Activated T-helper 1 cell treated with anti-CD3 and anti-CD28 coated beads, Interleukin-12 subunit alpha, Interleukin-12 subunit beta, Interleukin-2, Interleukin-4 antibody, amounts not matched to agents 30 ng/mL and 10 ng/mL and 1 ng/mL, durations not matched to agents 14 hours and 24 hours and 36 hours (primary cell): ENCODE measurements around the gene GOLIM4. TPM values are rescaled to one million over a fixed set of nuclear protein-coding genes. Genes with fewer than 3 reads are reported as not detected.

Experiments
- DNase-seq: peaks from one replicate; pipeline ENCODE4 v3.0.0; 2021; ENCODE audit warnings: low spot score
- H3K27ac Mint-ChIP-seq: one replicate; pipeline ENCODE4 v1.8.0; 2021; ENCODE audit warnings: mild to moderate bottlenecking, mixed read lengths
- H3K27me3 Mint-ChIP-seq: one replicate; pipeline ENCODE4 v1.8.0; 2022; ENCODE audit warnings: mild to moderate bottlenecking, moderate library complexity, mixed read lengths; ENCODE audit not compliant: insufficient read depth
- H3K36me3 Mint-ChIP-seq: one replicate; pipeline ENCODE4 v1.8.0; 2021; ENCODE audit warnings: low read depth, mixed read lengths
- H3K4me1 Mint-ChIP-seq: one replicate; pipeline ENCODE4 v1.8.0; 2021; ENCODE audit warnings: low read depth, mixed read lengths
- H3K4me3 Mint-ChIP-seq: one replicate; pipeline ENCODE4 v1.8.0; 2021; ENCODE audit warnings: mild to moderate bottlenecking, moderate library complexity, mixed read lengths
- H3K9me3 Mint-ChIP-seq: one replicate; pipeline ENCODE4 v1.8.0; 2021; ENCODE audit warnings: mixed read lengths
- intact Hi-C: fragments of 100-400 bp; cut with micrococcal nuclease; formaldehyde crosslinking; loops from one replicate; pipeline ENCODE4 v1.15.1; 2024
- total RNA-seq: library from RNA; stranded (reverse); gene quantifications from 2 replicates; pipeline ENCODE4 v1.2.3, GENCODE V29; 2022

Gene GOLIM4
- total RNA-seq, 1 donor from 2014 or later, result 8.8 TPM

DNA sequence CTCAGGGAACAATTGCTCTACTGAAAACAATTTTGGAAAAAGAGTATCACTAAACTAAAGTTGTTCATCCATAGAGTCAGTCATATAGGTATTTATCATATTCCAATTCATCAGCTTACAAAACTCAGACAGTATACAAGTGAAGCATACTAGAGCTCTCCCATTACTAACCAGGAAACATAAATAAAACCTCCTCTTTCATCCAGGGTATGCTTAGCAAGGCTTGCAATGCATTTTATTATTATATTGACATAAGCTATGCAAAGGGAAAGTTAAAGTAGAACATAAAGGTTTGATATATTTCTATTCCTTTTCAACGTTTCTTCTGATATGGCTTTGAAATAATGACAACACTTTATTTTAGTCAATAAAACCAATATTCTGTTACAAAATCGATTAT, 106.7 kb downstream of the GOLIM4 start:
- intact Hi-C loops, result loop anchor here (5.0 kb wide), 1 partner anchor 48 kb away; no protein-coding TSS in a partner anchor
- H3K4me3 Mint-ChIP-seq, result no peak overlapping the region
- H3K36me3 Mint-ChIP-seq, result no peaks in the 10 kb centered on the region
- no peak for DNase-seq
- no peaks in the 10 kb centered on the region for H3K4me1 Mint-ChIP-seq
- H3K27ac Mint-ChIP-seq, result no peak overlapping the region
- H3K27me3 Mint-ChIP-seq, result peaks cover 5% of the 10 kb centered on the region
- H3K9me3 Mint-ChIP-seq, result no peaks in the 10 kb centered on the region

- intact Hi-C loops, result no loop called here
- no peak for DNase-seq
- Mint-ChIP-seq H3K27ac (no peak overlapping the region), H3K36me3 (no peaks in the 10 kb centered on the region), H3K4me1 (no peaks in the 10 kb centered on the region), H3K27me3 (peaks cover 7% of the 10 kb centered on the region), H3K4me3 (no peak overlapping the region), H3K9me3 (no peaks in the 10 kb centered on the region)
Observed at GRCh38 chr3:167983583-167983982, 112.1 kb downstream of the GOLIM4 start.

DNA sequence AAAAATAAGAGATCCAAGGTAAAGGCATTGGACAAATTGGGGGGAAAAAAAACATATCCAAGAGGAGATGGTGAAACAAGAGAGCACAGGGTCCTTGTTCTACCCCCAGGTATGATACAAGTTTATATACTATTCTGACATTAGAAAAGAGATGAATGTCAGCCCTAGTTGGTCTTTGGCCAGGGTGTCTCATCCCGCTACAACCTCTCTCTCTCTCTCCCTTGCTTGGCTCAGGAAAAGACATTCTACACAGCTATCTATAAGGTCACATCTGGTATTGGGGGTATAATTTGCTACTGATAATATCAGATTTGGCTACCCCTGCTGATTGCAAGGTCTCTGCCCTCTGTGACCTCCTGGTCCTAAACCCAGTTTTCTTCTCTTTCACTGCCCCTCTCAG, 117.2 kb downstream of the GOLIM4 start:
- Mint-ChIP-seq H3K9me3 (no peaks in the 10 kb centered on the region), H3K4me1 (no peaks in the 10 kb centered on the region)

DNA sequence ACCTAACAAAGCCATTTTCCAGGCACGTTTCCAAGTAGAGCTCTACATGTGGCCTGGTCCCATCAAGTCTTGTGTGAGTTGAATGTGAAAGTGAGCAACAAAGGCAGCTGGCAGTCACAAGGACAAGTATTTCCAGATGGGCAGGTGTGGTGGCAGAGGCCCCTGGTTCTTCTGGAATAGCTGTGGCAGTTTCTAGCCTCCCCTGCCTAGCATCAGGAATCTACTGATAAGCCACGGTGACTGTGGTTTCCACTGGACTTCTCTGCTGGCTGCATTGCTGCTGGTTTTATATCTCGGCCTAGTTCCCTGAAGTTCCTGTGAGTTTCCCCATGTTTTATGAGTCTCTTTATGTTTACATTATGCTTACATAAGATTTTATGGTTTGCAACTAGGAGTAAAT, 117.7 kb downstream of the GOLIM4 start:
- no peaks in the 10 kb centered on the region for H3K36me3 Mint-ChIP-seq
- H3K4me1 Mint-ChIP-seq, result no peaks in the 10 kb centered on the region
- peaks cover 2% of the 10 kb centered on the region for H3K27me3 Mint-ChIP-seq
- no peak overlapping the region for H3K4me3 Mint-ChIP-seq
- H3K9me3 Mint-ChIP-seq, result no peaks in the 10 kb centered on the region
- no peak overlapping the region for H3K27ac Mint-ChIP-seq
- no peak for DNase-seq
- intact Hi-C loops, result no loop called here

More for the DNA sequence above, 117.2 kb downstream of the GOLIM4 start:
- DNase-seq, result no peak
- Mint-ChIP-seq H3K27me3 (peaks cover 2% of the 10 kb centered on the region), H3K36me3 (no peaks in the 10 kb centered on the region), H3K4me3 (no peak overlapping the region), H3K27ac (no peak overlapping the region)
- intact Hi-C loops, result no loop called here

DNA sequence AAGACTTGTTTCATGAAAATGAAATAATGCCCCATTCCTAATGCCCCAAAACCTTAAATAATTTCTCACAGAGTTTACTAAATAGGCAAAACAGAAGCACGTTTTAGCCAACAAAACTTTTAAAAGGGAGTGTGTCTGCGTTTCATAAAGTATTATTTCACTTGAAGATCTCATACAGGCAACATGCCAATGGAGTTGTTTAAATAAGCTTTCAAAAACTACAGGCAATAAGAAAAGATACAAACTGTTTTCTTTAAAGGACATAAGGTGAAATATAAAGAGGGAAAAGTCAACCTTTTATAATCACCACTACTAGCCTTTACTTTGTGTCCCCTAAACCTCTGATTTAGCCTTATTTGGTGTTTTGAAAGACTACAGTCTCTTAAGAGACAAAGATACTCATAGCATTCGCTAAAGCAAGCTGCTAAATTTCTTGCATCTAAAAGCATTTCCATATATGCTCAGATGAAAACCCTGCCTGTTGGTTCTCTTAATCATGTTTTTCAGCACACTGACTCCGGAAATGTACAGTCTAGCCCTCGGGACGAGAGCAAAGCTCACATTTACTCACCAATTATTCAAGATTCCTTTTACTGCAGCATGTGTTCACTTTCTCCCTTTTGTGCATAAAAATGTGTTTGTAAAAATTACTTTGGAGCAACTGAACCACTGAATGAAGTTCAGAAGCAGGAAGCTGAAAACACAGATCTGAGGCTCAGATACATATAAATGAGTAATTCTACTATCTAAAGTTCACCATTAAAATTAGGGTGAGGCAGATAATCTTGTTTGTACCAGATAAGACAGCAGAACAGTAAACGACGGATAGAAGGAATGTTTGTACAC, 119.0 kb downstream of the GOLIM4 start:
- Mint-ChIP-seq H3K4me3 (no peak overlapping the region), H3K9me3 (no peaks in the 10 kb centered on the region), H3K4me1 (no peaks in the 10 kb centered on the region), H3K27me3 (peaks cover 2% of the 10 kb centered on the region), H3K36me3 (no peaks in the 10 kb centered on the region), H3K27ac (no peak overlapping the region)
- no peak for DNase-seq
- intact Hi-C loops, result no loop called here

- no peaks in the 10 kb centered on the region for H3K36me3 Mint-ChIP-seq
Observed at GRCh38 chr3:167973901-167974300, 121.8 kb downstream of the GOLIM4 start.

DNA sequence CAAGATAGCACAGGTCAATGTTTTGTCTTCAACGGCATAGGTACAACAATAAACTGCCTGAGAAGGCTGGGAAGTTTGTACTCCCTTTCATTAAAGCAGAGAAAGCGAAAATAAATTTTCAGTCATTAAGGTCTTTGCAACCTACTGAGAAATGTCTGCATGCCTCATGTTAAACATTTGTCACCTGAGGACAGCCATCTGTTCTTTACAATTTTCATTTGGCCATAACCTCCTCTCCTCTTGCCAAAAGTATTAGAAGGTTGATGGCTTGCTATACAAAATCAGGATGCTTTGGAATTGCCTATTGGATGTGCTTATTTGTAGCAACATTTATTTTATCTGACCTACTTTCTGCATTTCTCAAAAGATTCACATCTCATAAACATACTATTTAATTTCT, 122.7 kb downstream of the GOLIM4 start:
- intact Hi-C loops, result no loop called here

More at GRCh38 chr3:167973901-167974300, 121.8 kb downstream of the GOLIM4 start:
- H3K27ac Mint-ChIP-seq, result no peak overlapping the region
- H3K27me3 Mint-ChIP-seq, result no peaks in the 10 kb centered on the region
- DNase-seq, result no peak
- H3K4me3 Mint-ChIP-seq, result no peak overlapping the region
- intact Hi-C loops, result no loop called here
- H3K4me1 Mint-ChIP-seq, result no peaks in the 10 kb centered on the region
- no peaks in the 10 kb centered on the region for H3K9me3 Mint-ChIP-seq

DNA sequence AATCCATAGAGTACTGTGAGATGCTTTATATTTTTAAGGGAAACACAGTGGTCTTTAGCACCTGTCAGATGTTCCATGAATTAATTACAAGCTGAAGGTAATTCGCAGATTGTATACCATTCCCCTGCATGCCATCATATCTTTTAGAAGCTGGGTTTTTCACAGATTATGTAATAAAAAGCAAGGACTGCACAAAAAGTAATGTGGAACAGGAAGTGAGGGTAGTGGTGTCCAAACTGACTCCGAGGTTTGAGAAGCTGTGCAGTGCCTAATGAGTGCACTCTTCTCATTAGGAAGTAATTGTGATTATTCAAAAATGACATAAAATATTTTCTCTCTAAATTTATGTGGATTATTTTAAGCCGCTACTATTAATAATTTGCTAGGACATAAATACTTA, 123.2 kb downstream of the GOLIM4 start:
- no peak overlapping the region for H3K27ac Mint-ChIP-seq
- H3K4me3 Mint-ChIP-seq, result no peak overlapping the region
- intact Hi-C loops, result no loop called here
- no peaks in the 10 kb centered on the region for H3K9me3 Mint-ChIP-seq
- no peaks in the 10 kb centered on the region for H3K27me3 Mint-ChIP-seq
- no peaks in the 10 kb centered on the region for H3K4me1 Mint-ChIP-seq
- no peak for DNase-seq
- no peaks in the 10 kb centered on the region for H3K36me3 Mint-ChIP-seq

More for the DNA sequence above, 122.7 kb downstream of the GOLIM4 start:
- Mint-ChIP-seq H3K4me1 (no peaks in the 10 kb centered on the region), H3K27ac (no peak overlapping the region), H3K4me3 (no peak overlapping the region), H3K36me3 (no peaks in the 10 kb centered on the region), H3K9me3 (no peaks in the 10 kb centered on the region), H3K27me3 (no peaks in the 10 kb centered on the region)
- DNase-seq, result no peak

- Mint-ChIP-seq H3K9me3 (no peaks in the 10 kb centered on the region), H3K27me3 (no peaks in the 10 kb centered on the region), H3K4me3 (no peak overlapping the region), H3K4me1 (no peaks in the 10 kb centered on the region), H3K36me3 (no peaks in the 10 kb centered on the region), H3K27ac (no peak overlapping the region)
- intact Hi-C loops, result no loop called here
- DNase-seq, result no peak
Observed at GRCh38 chr3:167969548-167969947, 126.2 kb downstream of the GOLIM4 start.

GRCh38 chr3:167967257-167968036, 128.3 kb downstream of the GOLIM4 start:
- intact Hi-C loops, result no loop called here
- Mint-ChIP-seq H3K4me1 (no peaks in the 10 kb centered on the region), H3K27ac (no peak overlapping the region), H3K36me3 (no peaks in the 10 kb centered on the region), H3K27me3 (no peaks in the 10 kb centered on the region), H3K4me3 (no peak overlapping the region), H3K9me3 (no peaks in the 10 kb centered on the region)
- DNase-seq, result no peak
